H4 (cell line): ENCODE measurements around the gene IL15RA. TPM values are rescaled to one million over a fixed set of nuclear protein-coding genes. Genes with fewer than 3 reads are reported as not detected.
"Not testable (repeated sequence)": the region's sequence is repeated elsewhere in the genome, so short reads cannot be mapped to it uniquely, and the experiment has no call there.

Experiments used
- DNase-seq: peaks from one replicate; pipeline ENCODE4 v3.0.0-alpha.2; 2015; ENCODE audit warnings: low spot score
- total RNA-seq: library from RNA; depleted of rRNA; stranded (reverse); fragments of >200 nt; shearing (Covaris generic); gene quantifications from 2 replicates; pipeline ENCODE4 v1.2.3, GENCODE V29; 2014; rRNA removed

IL15RA gene
- total RNA-seq, 1 experiment from 2014 or later: 14.4 TPM

DNA sequence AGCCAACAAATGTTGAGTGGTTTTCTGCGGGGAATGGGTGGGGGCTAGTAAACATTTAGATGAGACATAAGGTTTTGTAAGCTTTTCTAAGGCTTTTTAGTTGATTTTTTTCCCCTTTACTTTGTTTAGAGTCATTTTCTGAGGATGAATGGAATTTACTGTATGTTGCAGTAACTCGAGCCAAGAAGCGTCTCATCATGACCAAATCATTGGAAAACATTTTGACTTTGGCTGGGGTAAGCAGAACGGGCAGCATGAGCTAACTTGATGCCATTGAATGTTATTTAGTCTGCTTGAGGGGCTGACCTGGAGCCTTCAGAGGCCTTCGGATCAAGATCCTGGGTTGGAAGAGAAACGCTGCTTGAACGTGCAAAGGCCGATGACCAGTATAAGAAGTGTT lies 50.0 kb downstream of the IL15RA start:
- no peak for DNase-seq

GRCh38 chr10:5924889-5925288 lies 52.5 kb downstream of the IL15RA start:
- DNase-seq: no peak

- DNase-seq: no peak
These were observed 55.6 kb downstream of the IL15RA start for GRCh38 chr10:5921746-5922145.

GRCh38 chr10:5919568-5919967 lies 57.8 kb downstream of the IL15RA start:
- no peak for DNase-seq

DNA sequence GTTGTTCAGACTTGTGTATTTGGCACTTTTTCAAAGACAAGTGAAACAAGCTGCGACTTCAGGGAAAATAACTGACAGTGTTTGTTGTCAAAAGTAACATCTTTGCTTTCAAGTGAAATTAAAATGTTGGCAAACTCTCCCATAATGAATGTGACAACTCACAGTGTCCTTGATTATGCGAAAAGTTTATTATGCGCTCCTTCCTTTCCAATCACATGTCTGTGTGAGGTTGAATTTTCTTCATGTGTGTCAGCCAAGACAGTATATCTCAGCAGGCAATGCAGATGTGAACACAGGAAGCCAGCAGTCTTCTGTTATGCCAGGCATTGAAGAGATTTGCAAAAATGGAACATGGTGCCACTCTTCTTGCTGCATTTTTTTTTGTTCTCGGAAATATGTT lies 58.6 kb downstream of the IL15RA start:
- no peak for DNase-seq

DNA sequence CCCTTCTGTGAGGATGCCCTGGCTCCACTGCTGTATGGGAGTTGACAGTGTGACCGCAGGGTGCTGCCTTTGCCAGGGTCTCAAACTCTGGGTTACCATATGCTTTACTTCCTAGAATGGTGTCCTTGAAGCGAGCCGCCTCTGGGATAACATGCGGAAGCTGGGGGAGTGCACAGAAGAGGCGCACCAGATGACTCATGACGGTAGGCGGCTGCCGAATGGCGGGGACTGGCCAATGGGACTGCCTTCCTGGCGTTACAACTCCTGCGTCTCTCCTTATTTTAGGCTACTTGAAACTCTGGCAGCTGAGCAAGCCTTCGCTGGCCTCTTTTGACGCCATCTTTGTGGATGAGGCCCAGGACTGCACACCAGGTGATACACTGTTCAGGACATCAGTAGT lies 60.0 kb downstream of the IL15RA start:
- DNase-seq: no peak

DNA sequence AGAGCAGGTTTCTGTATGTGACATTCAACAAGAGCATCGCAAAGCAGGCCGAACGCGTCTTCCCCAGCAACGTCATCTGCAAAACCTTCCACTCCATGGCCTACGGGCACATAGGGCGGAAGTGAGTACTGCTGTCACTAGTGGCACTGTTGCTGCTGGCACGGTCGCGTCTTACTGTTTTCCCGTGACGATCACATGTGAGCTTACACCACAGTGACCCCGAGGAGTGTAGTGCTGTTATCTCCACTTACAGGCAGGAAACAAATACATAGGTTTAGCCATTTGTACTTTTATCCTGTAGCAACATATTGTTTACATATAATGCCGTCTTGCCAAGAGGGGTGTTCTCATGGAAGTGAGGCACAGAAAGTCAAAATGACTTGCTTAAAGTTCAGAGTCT lies 61.9 kb downstream of the IL15RA start:
- no peak for DNase-seq

DNA sequence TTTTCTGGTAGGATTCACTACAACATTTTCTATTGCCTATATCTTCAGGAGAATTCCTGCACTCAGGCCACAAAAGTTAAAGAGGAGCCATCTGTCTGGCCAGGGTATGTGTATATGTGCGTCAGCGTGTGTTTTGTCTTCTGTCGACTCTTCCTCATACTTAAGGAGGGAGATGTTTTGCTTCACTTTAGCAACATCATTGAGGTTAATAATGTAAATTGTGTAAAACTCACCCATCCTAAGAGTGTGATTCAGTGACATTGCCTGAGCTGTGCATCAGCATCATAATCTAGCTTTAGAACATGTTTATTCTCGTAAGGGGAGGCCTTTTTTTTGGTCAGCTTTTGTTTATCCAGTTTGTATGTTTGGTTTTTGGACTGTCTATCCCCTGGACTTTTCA lies 63.6 kb downstream of the IL15RA start:
- no peak for DNase-seq

DNA sequence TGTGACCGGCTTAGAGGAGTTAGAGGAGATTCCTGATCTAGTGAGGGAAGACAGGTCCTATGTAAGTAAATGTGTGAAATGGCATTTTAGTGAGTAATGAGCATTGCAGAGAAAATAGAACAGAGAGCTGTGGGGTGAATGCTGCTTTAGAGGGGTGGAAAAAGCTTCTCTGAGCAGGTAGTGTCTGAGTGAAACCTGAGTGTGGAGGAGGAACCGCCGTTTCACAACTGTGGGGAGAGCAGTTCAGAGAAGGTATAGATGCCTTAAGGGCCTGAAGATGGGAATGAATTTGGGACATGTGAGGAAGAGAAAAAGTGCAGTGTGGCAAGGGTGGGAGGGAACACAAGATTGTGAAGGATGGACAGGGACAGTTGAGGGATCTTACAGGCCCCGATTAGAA lies 65.7 kb downstream of the IL15RA start:
- no peak for DNase-seq

DNA sequence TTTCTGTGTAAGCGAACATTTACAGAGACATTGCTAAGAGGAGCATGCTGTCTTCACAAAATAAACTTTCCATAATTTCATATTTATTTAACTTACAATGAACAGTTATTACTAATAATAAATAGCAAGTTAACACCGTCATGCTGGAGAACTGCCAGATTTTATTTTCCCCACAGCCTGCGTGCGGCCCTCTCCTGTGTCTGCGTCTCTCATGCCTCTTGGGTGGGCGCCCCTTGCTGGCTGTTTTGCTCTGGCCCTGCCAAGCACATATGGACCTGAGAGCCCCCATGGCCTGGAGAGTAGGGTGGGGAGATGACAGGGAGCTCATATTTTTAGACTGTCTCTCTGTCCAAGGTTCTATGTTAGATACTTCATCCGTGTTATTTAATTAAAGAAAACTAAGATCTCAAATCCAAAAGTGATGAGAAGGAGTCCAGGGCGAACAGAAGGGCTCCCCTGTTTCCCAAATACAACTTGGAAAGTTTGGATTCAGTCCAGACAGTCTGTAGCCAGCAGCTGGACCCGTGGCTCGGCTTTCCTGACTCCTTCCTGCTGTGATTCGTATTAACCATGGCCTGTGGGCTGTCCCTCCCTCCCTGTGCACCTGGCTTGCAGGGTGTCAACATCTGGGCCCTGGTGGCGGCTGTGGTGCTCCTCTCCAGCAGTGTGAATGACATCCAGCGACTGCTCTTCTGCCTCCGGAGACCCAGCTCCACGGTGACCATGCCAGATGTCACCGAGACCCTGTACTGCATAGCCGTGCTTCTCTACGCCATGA lies 66.8 kb downstream of the IL15RA start:
- no peak for DNase-seq

GRCh38 chr10:5908676-5909075 lies 68.7 kb downstream of the IL15RA start:
- DNase-seq: not testable (repeated sequence)

GRCh38 chr10:5906651-5907050 lies 70.7 kb downstream of the IL15RA start:
- DNase-seq: no peak

DNA sequence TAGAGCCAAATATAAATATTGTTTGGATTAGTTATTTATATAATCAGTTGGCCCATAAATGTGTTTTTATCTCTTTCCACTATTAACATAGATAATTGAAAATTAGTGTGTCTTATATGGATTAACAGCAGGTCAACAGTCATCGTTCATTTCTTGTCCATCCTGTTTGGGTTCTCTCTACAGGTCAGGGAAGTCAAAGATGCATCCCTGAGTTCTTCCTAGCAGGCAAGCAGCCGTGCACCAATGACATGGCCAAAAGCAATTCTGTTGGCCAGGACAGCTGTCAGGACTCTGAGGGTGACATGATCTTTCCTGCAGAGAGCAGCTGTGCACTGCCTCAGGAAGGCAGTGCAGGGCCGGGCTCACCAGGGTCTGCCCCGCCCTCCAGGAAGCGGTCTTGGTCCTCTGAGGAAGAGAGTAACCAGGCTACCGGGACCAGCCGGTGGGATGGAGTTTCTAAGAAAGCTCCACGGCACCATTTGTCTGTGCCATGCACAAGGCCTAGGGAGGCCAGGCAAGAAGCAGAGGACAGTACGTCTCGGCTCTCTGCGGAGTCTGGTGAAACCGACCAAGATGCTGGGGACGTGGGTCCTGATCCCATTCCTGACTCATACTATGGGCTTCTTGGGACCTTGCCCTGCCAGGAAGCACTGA lies 71.4 kb downstream of the IL15RA start:
- no peak for DNase-seq

DNA sequence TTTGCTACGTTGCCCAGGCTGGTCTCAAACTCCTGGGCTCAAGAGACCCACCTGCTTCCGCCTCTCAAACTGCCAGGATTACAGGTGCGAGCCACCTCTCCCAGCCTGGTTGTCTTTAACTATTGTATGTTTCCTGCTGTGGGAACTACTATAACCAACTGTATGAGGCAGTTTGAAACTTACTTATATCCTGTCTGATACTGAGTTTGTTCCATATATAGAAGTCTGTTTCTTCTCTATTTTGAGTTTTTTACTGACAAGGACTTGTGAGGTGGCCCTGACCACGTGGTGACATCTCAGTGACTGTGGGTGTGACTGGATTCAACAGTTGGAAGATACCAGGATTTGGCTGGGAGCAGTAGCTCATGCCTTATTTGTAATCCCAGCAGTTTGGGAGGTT lies 73.1 kb downstream of the IL15RA start:
- no peak for DNase-seq

- no peak for DNase-seq
These were observed 73.8 kb downstream of the IL15RA start for GRCh38 chr10:5903563-5903962.

- DNase-seq: no peak
These were observed 74.7 kb downstream of the IL15RA start for GRCh38 chr10:5902511-5903274.

Other genes starting within 250 kb of the IL15RA start
- gene GDI2, start 164.1 kb downstream of the IL15RA start, total RNA-seq: 241 and 283 TPM in 2 replicates
- 3.0 and 3.2 TPM in 2 replicates for gene ANKRD16, start 87.7 kb downstream of the IL15RA start, total RNA-seq
- 35.9 and 41.1 TPM in 2 replicates for gene FBH1, start 87.3 kb downstream of the IL15RA start, total RNA-seq
- not detected in 2 replicates for gene IL2RA, start 84.8 kb upstream of the IL15RA start, total RNA-seq
- 9.2 and 18.5 TPM in 2 replicates for gene RBM17, start 111.5 kb upstream of the IL15RA start, total RNA-seq
- 11.3 and 12.4 TPM in 2 replicates for gene PFKFB3, start 225.4 kb upstream of the IL15RA start, total RNA-seq